ENCODE measurements around the gene MEN1.

- TF ChIP-seq CTCF (IDR thresholded peaks at IDR 0.05) (no peak), POLR2A (IDR thresholded peaks at IDR 0.05) (no peak)
Observed at GRCh38 chr11:64754124-64754918, 56.0 kb downstream of the MEN1 start.

Data from adrenal gland (tissue), 5 donors.